ENCODE data around the gene NUDC. TPM values are rescaled to one million over a fixed set of nuclear protein-coding genes. Genes with fewer than 3 reads are reported as not detected.

The NUDC gene
- total RNA-seq, 1 experiment from 2014 or later = 161 TPM

- no peaks in the 10 kb centered on the region for H3K9me3 ChIP-seq (ENCODE audit: control insufficient read depth, insufficient read depth, low read depth, low read length)
- ChIA-PET CTCF (no interaction called here), POLR2A (no interaction called here)
- H3K4me1 ChIP-seq (ENCODE audit: control insufficient read depth, insufficient read depth, low read length) = no peaks in the 10 kb centered on the region
- DNase-seq (ENCODE audit: low read depth, low spot score) (no peak), ATAC-seq (no peak)
- no peak for TF ChIP-seq TCF7L2 (IDR thresholded peaks at IDR 0.05; ENCODE audit: low read depth, low read length)
- no peaks in the 10 kb centered on the region for H3K27me3 ChIP-seq (ENCODE audit: control insufficient read depth, insufficient read depth, low read length)
- no peak overlapping the region for H3K27ac ChIP-seq (ENCODE audit: low read length)
- peaks cover 11% of the 10 kb centered on the region; the same call in 1 of the 2 replicates for H3K36me3 ChIP-seq (ENCODE audit: control insufficient read depth, insufficient read depth, low read length)
- H3K4me3 ChIP-seq (ENCODE audit: low read depth in 2 of 2, low read length in 2 of 2) = no peak overlapping the region
- BruUV-seq (replicated peaks) = no TSS peak
- intact Hi-C loops (cut with micrococcal nuclease; ENCODE audit: unreplicated experiment) = no loop called here
- in situ Hi-C loops (cut with HindIII; ENCODE audit: low pct_unique_long_range_greater_than_20kb, low sequenced_read_pairs) = no loop called here
Measured at GRCh38 chr1:26938004-26938658, 16.6 kb downstream of the NUDC start.

DNA sequence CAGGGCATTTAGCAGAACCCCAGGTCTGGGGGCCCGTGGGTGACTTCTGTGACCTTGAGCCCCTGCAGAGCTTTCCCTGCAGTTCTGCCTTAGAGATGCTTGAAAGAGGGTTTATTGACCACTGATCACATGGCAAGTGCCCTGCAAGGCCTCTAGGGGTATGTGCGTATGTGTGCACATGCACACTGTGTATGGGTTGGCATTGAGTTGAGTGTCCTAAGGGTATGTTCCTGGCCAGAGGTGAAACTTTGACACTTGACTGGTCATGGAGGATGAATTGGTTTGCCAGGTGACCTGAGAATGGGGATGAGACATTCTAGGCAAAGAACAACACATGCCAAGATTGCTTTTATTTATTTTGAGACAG, 17.1 kb downstream of the NUDC start:
- ChIA-PET CTCF (no interaction called here), POLR2A (no interaction called here)
- no peak for DNase-seq (ENCODE audit: low read depth, low spot score)
- TF ChIP-seq SIN3A (IDR thresholded peaks at IDR 0.05; ENCODE audit: borderline replicate concordance, insufficient read depth, low read depth, low read length) = no peak
- no peak for TF ChIP-seq REST (IDR thresholded peaks at IDR 0.05; ENCODE audit: insufficient read depth in 1 of 2, low read depth in 2 of 2, low read length in 1 of 2)
- TF ChIP-seq, protein P1, sequence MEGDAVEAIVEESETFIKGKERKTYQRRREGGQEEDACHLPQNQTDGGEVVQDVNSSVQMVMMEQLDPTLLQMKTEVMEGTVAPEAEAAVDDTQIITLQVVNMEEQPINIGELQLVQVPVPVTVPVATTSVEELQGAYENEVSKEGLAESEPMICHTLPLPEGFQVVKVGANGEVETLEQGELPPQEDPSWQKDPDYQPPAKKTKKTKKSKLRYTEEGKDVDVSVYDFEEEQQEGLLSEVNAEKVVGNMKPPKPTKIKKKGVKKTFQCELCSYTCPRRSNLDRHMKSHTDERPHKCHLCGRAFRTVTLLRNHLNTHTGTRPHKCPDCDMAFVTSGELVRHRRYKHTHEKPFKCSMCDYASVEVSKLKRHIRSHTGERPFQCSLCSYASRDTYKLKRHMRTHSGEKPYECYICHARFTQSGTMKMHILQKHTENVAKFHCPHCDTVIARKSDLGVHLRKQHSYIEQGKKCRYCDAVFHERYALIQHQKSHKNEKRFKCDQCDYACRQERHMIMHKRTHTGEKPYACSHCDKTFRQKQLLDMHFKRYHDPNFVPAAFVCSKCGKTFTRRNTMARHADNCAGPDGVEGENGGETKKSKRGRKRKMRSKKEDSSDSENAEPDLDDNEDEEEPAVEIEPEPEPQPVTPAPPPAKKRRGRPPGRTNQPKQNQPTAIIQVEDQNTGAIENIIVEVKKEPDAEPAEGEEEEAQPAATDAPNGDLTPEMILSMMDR (IDR thresholded peaks at IDR 0.05) = no peak
- no peak for TF ChIP-seq POLR2AphosphoS5 (IDR thresholded peaks at IDR 0.05; ENCODE audit: low read depth, low read length)
- no peak for TF ChIP-seq TCF7L2 (IDR thresholded peaks at IDR 0.05; ENCODE audit: low read depth, low read length)
- intact Hi-C loops (cut with micrococcal nuclease; ENCODE audit: unreplicated experiment) = no loop called here
- Histone ChIP-seq H3K4me1 (ENCODE audit: control insufficient read depth, insufficient read depth, low read length) (no peaks in the 10 kb centered on the region), H3K27ac (ENCODE audit: low read length) (no peak overlapping the region), H3K27me3 (ENCODE audit: control insufficient read depth, insufficient read depth, low read length) (no peaks in the 10 kb centered on the region), H3K9me3 (ENCODE audit: control insufficient read depth, insufficient read depth, low read depth, low read length) (no peaks in the 10 kb centered on the region), H3K36me3 (ENCODE audit: control insufficient read depth, insufficient read depth, low read length) (peaks cover 13% of the 10 kb centered on the region; the same call in 1 of the 2 replicates), H3K4me3 (ENCODE audit: low read depth in 2 of 2, low read length in 2 of 2) (no peak overlapping the region)
- in situ Hi-C loops (cut with HindIII; ENCODE audit: low pct_unique_long_range_greater_than_20kb, low sequenced_read_pairs) = no loop called here
- BruUV-seq (replicated peaks) = no TSS peak
- ATAC-seq = no peak

DNA sequence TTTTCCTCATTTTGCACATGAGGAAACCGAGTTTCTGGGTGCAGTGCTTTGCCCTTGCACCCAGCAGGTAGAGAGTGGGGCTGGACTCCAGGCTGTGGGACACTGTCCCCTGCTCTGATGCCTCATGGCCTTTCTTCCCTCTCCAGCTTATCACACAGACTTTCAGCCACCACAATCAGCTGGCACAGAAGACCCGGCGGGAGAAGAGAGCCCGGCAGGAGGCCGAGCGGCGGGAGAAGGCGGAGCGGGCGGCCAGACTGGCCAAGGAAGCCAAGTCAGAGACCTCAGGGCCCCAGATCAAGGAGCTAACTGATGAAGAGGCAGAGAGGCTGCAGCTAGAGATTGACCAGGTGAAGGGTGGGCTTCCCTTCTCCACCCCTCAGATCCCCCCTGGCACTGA, 19.8 kb downstream of the NUDC start:
- no peaks in the 10 kb centered on the region for H3K27me3 ChIP-seq (ENCODE audit: control insufficient read depth, insufficient read depth, low read length)
- no peak for ATAC-seq
- H3K27ac ChIP-seq (ENCODE audit: low read length) = no peak overlapping the region
- no peaks in the 10 kb centered on the region for H3K9me3 ChIP-seq (ENCODE audit: control insufficient read depth, insufficient read depth, low read depth, low read length)
- ChIA-PET POLR2A (interaction anchor here (0.5 kb wide), 1 partner anchor 9 kb away, joined by 6 read pairs; no protein-coding TSS in a partner anchor), CTCF (no interaction called here)
- TF ChIP-seq POLR2AphosphoS5 (IDR thresholded peaks at IDR 0.05; ENCODE audit: low read depth, low read length) (no peak), REST (IDR thresholded peaks at IDR 0.05; ENCODE audit: insufficient read depth in 1 of 2, low read depth in 2 of 2, low read length in 1 of 2) (no peak), SIN3A (IDR thresholded peaks at IDR 0.05; ENCODE audit: borderline replicate concordance, insufficient read depth, low read depth, low read length) (no peak), TCF7L2 (IDR thresholded peaks at IDR 0.05; ENCODE audit: low read depth, low read length) (no peak)
- TF ChIP-seq, protein P1 (IDR thresholded peaks at IDR 0.05) = no peak
- peaks cover 3% of the 10 kb centered on the region; the same call in 1 of the 2 replicates for H3K4me1 ChIP-seq (ENCODE audit: control insufficient read depth, insufficient read depth, low read length)
- intact Hi-C loops (cut with micrococcal nuclease; ENCODE audit: unreplicated experiment) (no loop called here), in situ Hi-C loops (cut with HindIII; ENCODE audit: low pct_unique_long_range_greater_than_20kb, low sequenced_read_pairs) (no loop called here)
- BruUV-seq (replicated peaks) = no TSS peak
- peaks cover 18% of the 10 kb centered on the region; the same call in 1 of the 2 replicates for H3K36me3 ChIP-seq (ENCODE audit: control insufficient read depth, insufficient read depth, low read length)
- DNase-seq (ENCODE audit: low read depth, low spot score) = no peak
- no peak overlapping the region for H3K4me3 ChIP-seq (ENCODE audit: low read depth in 2 of 2, low read length in 2 of 2)

Data from Panc1 (cell line).